ENCODE measurements around the gene EPHX1.

The EPHX1 gene

GRCh38 chr1:225890346-225891228 is 80.7 kb downstream of the EPHX1 start:
- Mint-ChIP-seq H3K36me3 (ENCODE audit: low read depth) (no peaks in the 10 kb centered on the region), H3K27ac (peak overlapping the region; percentile 84 to 92 (median 89)), H3K9me3 (no peaks in the 10 kb centered on the region), H3K4me3 (no peak overlapping the region), H3K4me1 (peaks cover 29% of the 10 kb centered on the region), H3K27me3 (ENCODE audit: low read depth) (no peaks in the 10 kb centered on the region)
- TF ChIP-seq CTCF (IDR thresholded peaks at IDR 0.05; ENCODE audit: unreplicated experiment in 3 of 3), result no peak

DNA sequence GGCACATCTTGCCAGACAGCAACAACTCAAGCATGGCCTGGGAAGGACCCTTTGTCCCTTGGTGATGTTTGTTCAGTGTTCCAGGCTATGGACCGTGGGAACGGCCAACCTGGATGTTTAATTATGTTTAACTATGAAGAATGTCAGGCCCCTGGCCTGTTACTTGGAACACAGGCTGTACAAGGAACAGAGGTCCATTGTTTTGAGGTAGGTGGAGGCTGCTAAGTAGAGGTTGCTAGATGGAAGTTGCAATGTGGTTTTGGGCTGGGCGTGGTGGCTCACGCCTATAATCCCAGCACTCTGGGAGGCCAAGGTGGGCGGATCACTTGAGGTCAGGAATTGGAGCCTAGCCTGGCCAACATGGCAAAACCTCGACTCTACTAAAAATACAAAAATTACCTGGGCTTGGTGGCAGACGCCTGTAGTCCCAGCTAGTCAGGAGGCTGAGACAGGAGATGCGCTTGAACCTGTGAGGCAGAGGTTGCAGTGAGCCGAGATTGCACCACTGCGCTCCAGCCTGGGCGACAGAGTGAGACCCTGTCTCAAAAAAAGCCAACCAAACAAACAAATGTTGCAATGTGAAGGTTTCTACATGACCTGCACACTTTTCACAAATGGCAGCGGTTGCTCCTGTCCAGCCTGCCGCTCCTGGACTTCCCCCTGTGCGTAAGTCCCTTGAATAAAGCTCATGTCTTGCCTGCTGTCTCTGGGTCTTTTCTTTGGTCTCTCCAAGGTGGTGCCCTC is 81.5 kb downstream of the EPHX1 start:
- H3K27ac Mint-ChIP-seq, result peak overlapping the region; percentile 61 to 84 (median 74)
- peaks cover 26% of the 10 kb centered on the region for H3K4me1 Mint-ChIP-seq
- H3K27me3 Mint-ChIP-seq (ENCODE audit: low read depth), result no peaks in the 10 kb centered on the region
- TF ChIP-seq CTCF (IDR thresholded peaks at IDR 0.05; ENCODE audit: unreplicated experiment in 3 of 3), result no peak
- H3K36me3 Mint-ChIP-seq (ENCODE audit: low read depth), result no peaks in the 10 kb centered on the region
- no peaks in the 10 kb centered on the region for H3K9me3 Mint-ChIP-seq
- H3K4me3 Mint-ChIP-seq, result no peak overlapping the region

DNA sequence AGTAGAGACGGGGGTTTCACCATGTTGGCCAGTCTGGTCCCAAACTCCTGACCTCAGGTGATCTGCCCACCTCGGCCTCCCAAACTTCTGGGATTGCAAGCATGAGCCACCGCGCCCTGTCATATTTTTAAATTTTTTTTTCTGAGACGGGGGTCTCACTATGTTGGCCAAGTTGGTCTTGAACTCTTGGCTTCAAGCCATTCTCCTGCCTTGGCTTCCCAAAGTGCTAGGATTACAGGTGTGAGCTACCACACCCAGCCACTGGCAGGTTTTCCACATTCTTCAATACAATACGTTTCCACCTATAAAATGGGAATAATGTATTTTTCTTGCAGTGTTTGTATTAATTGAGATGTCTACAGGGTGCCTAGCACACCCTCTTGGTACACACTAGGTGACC is 82.4 kb downstream of the EPHX1 start:
- Mint-ChIP-seq H3K4me1 (peaks cover 25% of the 10 kb centered on the region), H3K27ac (no peak overlapping the region), H3K36me3 (ENCODE audit: low read depth) (no peaks in the 10 kb centered on the region), H3K9me3 (no peaks in the 10 kb centered on the region), H3K27me3 (ENCODE audit: low read depth) (no peaks in the 10 kb centered on the region), H3K4me3 (no peak overlapping the region)
- TF ChIP-seq CTCF (IDR thresholded peaks at IDR 0.05; ENCODE audit: unreplicated experiment in 3 of 3), result no peak
